Measurements from ENCODE around the gene ARID1B.

The ARID1B gene

GRCh38 chr6:156948277-156948676 lies 171.1 kb downstream of the ARID1B start:
- DNase-seq (ENCODE audit: low read depth), result no peak
- no peak overlapping the region for H3K4me3 ChIP-seq (ENCODE audit: low read depth, low read length)
- no peak for TF ChIP-seq CTCF (conservative IDR thresholded peaks at IDR 0.05; ENCODE audit: low read depth, low read length)

GRCh38 chr6:156948807-156949206 lies 171.6 kb downstream of the ARID1B start:
- no peak for TF ChIP-seq CTCF (conservative IDR thresholded peaks at IDR 0.05; ENCODE audit: low read depth, low read length)
- DNase-seq (ENCODE audit: low read depth), result peak; percentile 82

GRCh38 chr6:156949376-156949775 lies 172.2 kb downstream of the ARID1B start:
- peak; percentile 72 for DNase-seq (ENCODE audit: low read depth)

More at GRCh38 chr6:156948807-156949206, 171.6 kb downstream of the ARID1B start:
- H3K4me3 ChIP-seq (ENCODE audit: low read depth, low read length), result no peak overlapping the region

GRCh38 chr6:156950084-156950483 lies 172.9 kb downstream of the ARID1B start:
- DNase-seq (ENCODE audit: low read depth), result no peak
- no peak overlapping the region for H3K4me3 ChIP-seq (ENCODE audit: low read depth, low read length)
- no peak for TF ChIP-seq CTCF (conservative IDR thresholded peaks at IDR 0.05; ENCODE audit: low read depth, low read length)

More at GRCh38 chr6:156949376-156949775, 172.2 kb downstream of the ARID1B start:
- no peak for TF ChIP-seq CTCF (conservative IDR thresholded peaks at IDR 0.05; ENCODE audit: low read depth, low read length)
- no peak overlapping the region for H3K4me3 ChIP-seq (ENCODE audit: low read depth, low read length)

- TF ChIP-seq CTCF (conservative IDR thresholded peaks at IDR 0.05; ENCODE audit: low read depth, low read length), result no peak
- no peak overlapping the region for H3K4me3 ChIP-seq (ENCODE audit: low read depth, low read length)
- no peak for DNase-seq (ENCODE audit: low read depth)
Observed at GRCh38 chr6:156950531-156950930, 173.4 kb downstream of the ARID1B start.

- TF ChIP-seq CTCF (conservative IDR thresholded peaks at IDR 0.05; ENCODE audit: low read depth, low read length), result no peak
- no peak for DNase-seq (ENCODE audit: low read depth)
- H3K4me3 ChIP-seq (ENCODE audit: low read depth, low read length), result no peak overlapping the region
Observed at GRCh38 chr6:156952401-156952800, 175.2 kb downstream of the ARID1B start.

- peak overlapping the region; percentile 17 for H3K4me3 ChIP-seq (ENCODE audit: low read depth, low read length)
- DNase-seq (ENCODE audit: low read depth), result no peak
- TF ChIP-seq CTCF (conservative IDR thresholded peaks at IDR 0.05; ENCODE audit: low read depth, low read length), result peak; percentile 20
Observed at GRCh38 chr6:156953127-156953478, 175.9 kb downstream of the ARID1B start.

Measured in choroid plexus epithelial cell (primary cell).